Hepatocyte (in vitro differentiated cells): ENCODE results near the gene AMD1. TPM values are rescaled to one million over a fixed set of nuclear protein-coding genes. Genes with fewer than 3 reads are reported as not detected.
A peak's percentile ranks its signal among the peaks of the same experiment; 100 is the strongest.

Source experiments
- DNase-seq: peaks from one replicate; pipeline ENCODE4 v3.0.0-alpha.2; 2016; ENCODE audit warnings: low spot score
- H2AFZ ChIP-seq: fragments of 200-600 bp; sonication (generic); 2 replicates; pipeline ENCODE4 v1.6.0; 2016; ENCODE audit warnings: antibody characterized with exemption, mild to moderate bottlenecking
- H3K27ac ChIP-seq: fragments of 200-600 bp; sonication (generic); 2 replicates; pipeline ENCODE4 v1.5.1; 2016; ENCODE audit warnings: mild to moderate bottlenecking
- H3K27me3 ChIP-seq: fragments of 200-600 bp; sonication (generic); 2 replicates; pipeline ENCODE4 v1.6.1; 2016
- H3K36me3 ChIP-seq: fragments of 200-600 bp; sonication (generic); replicated peaks from 2 replicates; pipeline ENCODE4 v1.5.1; 2016; ENCODE audit warnings: low read depth; ENCODE audit not compliant: insufficient read depth
- H3K4me1 ChIP-seq: fragments of 200-600 bp; sonication (generic); 2 replicates; pipeline ENCODE4 v1.5.1; 2016; ENCODE audit warnings: mild to moderate bottlenecking, moderate library complexity; ENCODE audit not compliant: insufficient read depth
- H3K4me2 ChIP-seq: fragments of 200-600 bp; sonication (generic); 2 replicates; pipeline ENCODE4 v1.6.0; 2016
- H3K4me3 ChIP-seq: fragments of 200-600 bp; sonication (generic); 2 replicates; pipeline ENCODE4 v1.5.1; 2016; ENCODE audit warnings: mild to moderate bottlenecking
- H3K79me2 ChIP-seq: fragments of 200-600 bp; sonication (generic); 2 replicates; pipeline ENCODE4 v1.6.0; 2017; ENCODE audit warnings: mild to moderate bottlenecking
- H3K9me2 ChIP-seq: fragments of 200-600 bp; sonication (generic); replicated peaks from 2 replicates; pipeline ENCODE4 v1.6.0; 2017; ENCODE audit warnings: mild to moderate bottlenecking; ENCODE audit not compliant: insufficient read depth
- H3K9me3 ChIP-seq: fragments of 200-600 bp; sonication (generic); 2 replicates; pipeline ENCODE4 v1.5.1; 2016; ENCODE audit warnings: low read depth, mild to moderate bottlenecking
- H4K20me1 ChIP-seq: fragments of 200-600 bp; sonication (generic); 2 replicates; pipeline ENCODE4 v1.6.0; 2016; ENCODE audit warnings: mild to moderate bottlenecking; ENCODE audit not compliant: insufficient read depth, poor library complexity, severe bottlenecking
- EZH2 ChIP-seq: fragments of 200-600 bp; sonication (generic); IDR thresholded peaks from 2 replicates; pipeline ENCODE4 v1.6.1; 2016; ENCODE audit warnings: antibody characterized with exemption, mild to moderate bottlenecking, borderline replicate concordance
- EZH2phosphoT487 ChIP-seq: fragments of 200-600 bp; sonication (generic); IDR thresholded peaks from one replicate; pipeline ENCODE4 v1.6.1; 2018; ENCODE audit warnings: antibody characterized with exemption, mild to moderate bottlenecking, low read depth, moderate library complexity; ENCODE audit not compliant: unreplicated experiment, severe bottlenecking
- WGBS: methylation state at CpG from one replicate; pipeline ENCODE4 v1.1.6; 2016; ENCODE audit warnings: low lambda C conversion rate; ENCODE audit errors: missing lambda C conversion rate; 5-methylcytosine and 5-hydroxymethylcytosine counted together
- polyA plus RNA-seq: library from polyadenylated mRNA; unstranded; fragments of >200 nt; fragmentation: Nextera tagmentation; extraction: Ambion mirVana; gene quantifications from 2 replicates; pipeline ENCODE4 v1.2.1, GENCODE V29; 2016
- total RNA-seq: library from RNA; depleted of rRNA; stranded (reverse); fragments of >200 nt; gene quantifications from 2 replicates; pipeline ENCODE4 v1.2.3, GENCODE V29; 2014
- TF ChIP-seq, protein P1 (sequence below): fragments of 200-600 bp; sonication (generic); IDR thresholded peaks from 2 replicates; pipeline ENCODE4 v1.5.1; 2016; ENCODE audit warnings: antibody characterized with exemption, mild to moderate bottlenecking; ENCODE audit not compliant: poor library complexity

Gene AMD1
- total RNA-seq (106 and 108 TPM in 2 replicates), polyA plus RNA-seq (38.5 and 42.7 TPM in 2 replicates)

DNA sequence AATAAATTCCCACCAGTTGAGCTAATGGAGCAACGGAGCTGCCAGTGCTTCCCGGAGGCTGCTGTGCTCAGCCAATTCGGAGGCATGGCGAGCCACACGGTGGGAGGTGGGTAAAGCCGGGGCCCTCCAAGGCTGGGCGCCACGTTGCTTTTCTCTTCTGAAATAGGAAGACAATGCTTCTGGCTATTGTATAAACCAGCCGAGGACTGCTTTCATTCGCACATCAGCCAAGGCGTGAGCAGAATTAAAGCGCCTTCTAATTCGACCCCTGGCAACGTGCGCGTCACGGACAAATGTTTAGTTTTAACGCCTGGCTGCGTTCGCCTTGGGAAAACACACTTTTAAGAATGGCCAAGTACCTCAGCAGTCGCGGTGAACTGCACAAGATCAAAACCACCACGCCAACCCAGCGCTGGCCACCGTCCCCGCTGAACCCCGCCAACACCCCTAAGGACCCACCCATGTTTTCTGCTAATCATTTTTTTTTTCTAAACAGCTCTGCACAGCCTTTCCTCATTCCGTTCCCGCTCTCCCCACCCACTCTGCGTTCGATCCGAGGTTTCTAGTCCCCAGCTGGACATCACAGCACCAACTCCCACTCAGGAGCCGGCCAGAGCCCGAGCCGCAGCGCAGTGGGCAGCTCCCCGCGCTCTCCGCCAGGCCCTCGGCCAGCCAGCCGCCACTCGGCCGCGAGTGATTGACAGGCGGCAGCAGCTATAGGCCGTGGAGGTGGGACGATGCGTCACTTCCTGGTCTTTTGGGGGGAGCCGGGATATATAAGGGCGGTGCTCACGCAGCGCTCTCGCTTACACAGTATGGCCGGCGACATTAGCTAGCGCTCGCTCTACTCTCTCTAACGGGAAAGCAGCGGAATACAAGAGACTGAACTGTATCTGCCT, at the start of gene AMD1:
TSS of gene AMD1 (plus strand) at position 805 of the 899 bp plus-strand sequence. CDS start 321 bp downstream, outside the sequence.
- peak within 1 kb of the TSS; percentile 73 for H2AFZ ChIP-seq

DNA sequence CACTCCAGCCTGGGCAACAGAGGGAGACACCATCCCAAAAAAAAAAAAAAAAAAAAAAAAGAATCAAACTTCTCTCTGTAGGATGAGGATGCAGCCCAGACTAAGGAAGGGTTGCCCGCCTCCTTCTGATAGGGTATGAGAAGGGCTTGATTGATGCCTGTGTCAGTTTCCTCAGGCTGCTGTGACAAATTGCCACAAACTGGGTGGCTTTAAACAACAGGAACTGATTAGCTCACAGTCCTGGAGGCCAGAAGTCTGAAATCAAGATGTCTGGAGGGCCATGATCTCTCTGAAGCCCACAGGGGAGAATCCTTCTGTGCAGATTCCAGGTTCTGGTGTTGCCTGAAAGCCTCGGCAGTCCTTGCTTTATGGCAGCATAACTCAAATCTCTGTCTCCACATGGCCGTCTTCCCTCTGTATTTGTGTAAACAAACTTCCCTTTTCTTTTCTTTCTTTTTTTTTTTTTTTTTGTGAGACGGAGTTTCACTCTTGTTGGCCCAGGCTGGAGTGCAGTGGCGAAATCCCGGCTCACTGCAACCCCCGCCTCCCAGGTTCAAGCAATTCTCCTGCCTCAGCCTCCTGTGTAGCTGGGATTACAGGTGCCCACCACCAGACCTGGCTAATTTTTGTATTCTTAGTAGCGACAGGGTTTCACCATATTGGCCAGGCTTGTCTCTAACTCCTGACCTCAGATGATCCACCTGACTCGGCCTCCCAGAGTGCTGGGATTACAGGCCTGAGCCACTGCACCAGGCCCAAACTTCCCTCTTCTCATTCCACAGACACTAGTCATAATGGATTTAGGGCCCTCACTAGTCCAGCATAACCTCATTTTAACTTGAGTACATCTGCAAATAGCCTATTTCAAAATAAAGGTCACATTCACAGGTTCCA, 48.1 kb upstream of the AMD1 start:
- DNase-seq = peak; percentile 7
- no peak for TF ChIP-seq EZH2phosphoT487
- no peak for TF ChIP-seq EZH2
- no peaks in the 10 kb centered on the region for H3K9me2 ChIP-seq
- H3K79me2 ChIP-seq = no peaks in the 10 kb centered on the region
- H3K9me3 ChIP-seq = no peaks in the 10 kb centered on the region
- H3K27me3 ChIP-seq = no peaks in the 10 kb centered on the region
- no peaks in the 10 kb centered on the region for H4K20me1 ChIP-seq
- H3K4me2 ChIP-seq = no peak overlapping the region
- peak overlapping the region; percentile 23 for H3K27ac ChIP-seq
- H3K36me3 ChIP-seq = no peaks in the 10 kb centered on the region
- 58% methylated on average over 9 of the region's 9 CpGs for WGBS
- peak overlapping the region; percentile 31 for H2AFZ ChIP-seq
- H3K4me1 ChIP-seq = no peaks in the 10 kb centered on the region
- H3K4me3 ChIP-seq = no peak overlapping the region

More for the DNA sequence above, at the start of gene AMD1:
- peaks cover 39% of the 10 kb centered on the region for H4K20me1 ChIP-seq
- H3K27me3 ChIP-seq = no peaks in the 10 kb centered on the region
- peaks cover 13% of the 10 kb centered on the region for H3K4me1 ChIP-seq
- peak within 1 kb of the TSS; percentile 92 for H3K27ac ChIP-seq
- WGBS = under 1% methylated on average over 59 of the region's 59 CpGs
- peak within 1 kb of the TSS; percentile 83 for H3K4me2 ChIP-seq
- no peaks in the 10 kb centered on the region for H3K9me2 ChIP-seq
- H3K36me3 ChIP-seq = no peaks in the 10 kb centered on the region
- peak; percentile 99 for DNase-seq
- peaks cover 43% of the 10 kb centered on the region for H3K79me2 ChIP-seq
- no peaks in the 10 kb centered on the region for H3K9me3 ChIP-seq
- peak within 1 kb of the TSS; percentile 76 for H3K4me3 ChIP-seq
- no peak for TF ChIP-seq EZH2
- TF ChIP-seq EZH2phosphoT487 = no peak

DNA sequence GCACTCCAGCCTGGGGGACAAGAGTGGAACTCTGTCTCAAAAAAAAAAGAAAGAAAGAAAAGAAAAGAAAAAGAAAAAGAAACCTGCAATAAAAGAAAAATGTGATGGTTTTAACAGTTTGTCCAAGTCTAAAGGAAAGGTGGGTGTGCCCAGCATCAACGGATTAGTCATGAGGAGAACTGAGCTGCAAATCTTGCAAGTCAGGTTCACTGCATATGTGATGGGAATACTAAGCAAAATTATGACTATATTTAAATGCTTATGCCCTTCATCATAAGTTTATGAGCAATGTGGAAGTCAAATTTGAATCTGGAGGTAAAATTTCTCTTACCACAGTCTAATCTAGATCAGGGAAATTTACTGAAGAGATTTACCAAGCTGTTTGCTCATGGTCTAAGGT, 46.2 kb upstream of the AMD1 start:
- DNase-seq = no peak
- TF ChIP-seq EZH2 (no peak), EZH2phosphoT487 (no peak)
- TF ChIP-seq, protein P1, sequence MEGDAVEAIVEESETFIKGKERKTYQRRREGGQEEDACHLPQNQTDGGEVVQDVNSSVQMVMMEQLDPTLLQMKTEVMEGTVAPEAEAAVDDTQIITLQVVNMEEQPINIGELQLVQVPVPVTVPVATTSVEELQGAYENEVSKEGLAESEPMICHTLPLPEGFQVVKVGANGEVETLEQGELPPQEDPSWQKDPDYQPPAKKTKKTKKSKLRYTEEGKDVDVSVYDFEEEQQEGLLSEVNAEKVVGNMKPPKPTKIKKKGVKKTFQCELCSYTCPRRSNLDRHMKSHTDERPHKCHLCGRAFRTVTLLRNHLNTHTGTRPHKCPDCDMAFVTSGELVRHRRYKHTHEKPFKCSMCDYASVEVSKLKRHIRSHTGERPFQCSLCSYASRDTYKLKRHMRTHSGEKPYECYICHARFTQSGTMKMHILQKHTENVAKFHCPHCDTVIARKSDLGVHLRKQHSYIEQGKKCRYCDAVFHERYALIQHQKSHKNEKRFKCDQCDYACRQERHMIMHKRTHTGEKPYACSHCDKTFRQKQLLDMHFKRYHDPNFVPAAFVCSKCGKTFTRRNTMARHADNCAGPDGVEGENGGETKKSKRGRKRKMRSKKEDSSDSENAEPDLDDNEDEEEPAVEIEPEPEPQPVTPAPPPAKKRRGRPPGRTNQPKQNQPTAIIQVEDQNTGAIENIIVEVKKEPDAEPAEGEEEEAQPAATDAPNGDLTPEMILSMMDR = no peak
- Histone ChIP-seq H3K9me2 (no peaks in the 10 kb centered on the region), H3K4me2 (no peak overlapping the region), H3K4me3 (no peak overlapping the region), H3K4me1 (no peaks in the 10 kb centered on the region), H4K20me1 (no peaks in the 10 kb centered on the region), H2AFZ (no peak overlapping the region), H3K27ac (no peak overlapping the region), H3K79me2 (no peaks in the 10 kb centered on the region), H3K27me3 (no peaks in the 10 kb centered on the region), H3K9me3 (no peaks in the 10 kb centered on the region), H3K36me3 (no peaks in the 10 kb centered on the region)
- WGBS = 64% methylated on average over 1 of the region's 1 CpG

DNA sequence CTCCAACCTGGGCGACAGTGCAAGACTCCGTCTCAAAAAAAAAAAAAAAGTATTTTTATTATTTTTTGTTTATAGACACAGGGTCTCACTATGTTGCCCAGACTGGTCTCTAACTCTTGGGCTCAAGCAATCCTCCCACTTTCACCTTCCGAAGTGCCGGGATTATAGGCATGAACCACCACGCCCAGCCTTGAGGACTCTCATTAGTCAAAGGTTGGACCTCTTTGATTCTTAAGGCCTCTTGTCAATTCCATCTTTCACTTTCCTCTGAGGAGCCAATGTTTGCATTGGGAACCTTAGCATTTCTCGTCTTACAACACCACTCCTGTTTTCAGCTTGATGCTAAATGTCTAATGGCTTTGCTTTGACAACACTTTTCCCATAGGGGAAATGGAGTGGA, 43.2 kb upstream of the AMD1 start:
- DNase-seq = no peak
- Histone ChIP-seq H3K27me3 (no peaks in the 10 kb centered on the region), H3K9me3 (no peaks in the 10 kb centered on the region), H3K79me2 (no peaks in the 10 kb centered on the region), H4K20me1 (no peaks in the 10 kb centered on the region), H3K4me3 (no peak overlapping the region), H3K9me2 (no peaks in the 10 kb centered on the region), H3K4me2 (no peak overlapping the region), H2AFZ (no peak overlapping the region), H3K27ac (no peak overlapping the region), H3K4me1 (no peaks in the 10 kb centered on the region), H3K36me3 (no peaks in the 10 kb centered on the region)
- TF ChIP-seq, protein P1 = no peak
- TF ChIP-seq EZH2 (no peak), EZH2phosphoT487 (no peak)
- 96% methylated on average over 6 of the region's 6 CpGs for WGBS
